Fibroblast of lung (primary cell): ENCODE data around the gene GH1.

Experiments
- CTCF ChIP-seq, 2 donors: IDR thresholded peaks in 1 of 2; conservative IDR thresholded peaks in 1 of 2; 1 replicate in 1 of 2; 2 replicates in 1 of 2; pipeline ENCODE4 v1.5.1; 2011 to 2012; ENCODE audit warnings: low read length in 2 of 2, control low read depth in 1 of 2, inconsistent platforms in 1 of 2, low read depth in 1 of 2, mild to moderate bottlenecking in 1 of 2
- EZH2 ChIP-seq: IDR thresholded peaks from 2 replicates; pipeline ENCODE4 v1.5.1; 2012; ENCODE audit warnings: low read length, control low read depth, mild to moderate bottlenecking; ENCODE audit errors: missing control alignments

- TF ChIP-seq CTCF (conservative IDR thresholded peaks at IDR 0.05 in 1 of 2, IDR thresholded peaks at IDR 0.05 in 1 of 2; ENCODE audit: low read depth in 1 of 2, low read length in 2 of 2) (no peak), EZH2 (no peak)
Observed at GRCh38 chr17:63961355-63962212, 42.9 kb upstream of the GH1 start.
